ENCODE measurements around the gene NDNF.

DNA sequence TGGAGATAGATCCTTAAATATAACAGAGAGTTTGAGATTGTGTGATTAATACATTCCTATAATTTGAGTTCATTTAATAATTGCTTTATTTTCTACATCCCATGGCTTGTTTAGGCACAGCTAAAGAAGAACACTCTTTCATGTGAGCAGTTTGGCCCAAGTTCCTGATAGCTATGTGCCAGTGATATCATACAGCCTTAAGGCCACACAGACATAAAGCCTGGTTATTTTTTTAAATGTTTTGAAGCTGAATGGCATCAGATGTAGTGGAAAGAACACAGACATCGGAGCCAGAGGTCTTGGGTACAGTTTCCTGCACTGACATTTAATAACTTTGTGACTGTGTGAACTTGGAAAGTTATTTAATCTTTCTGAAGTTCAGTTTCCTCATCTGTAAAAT is 7.0 kb upstream of the NDNF start:
- TF ChIP-seq, protein P1, sequence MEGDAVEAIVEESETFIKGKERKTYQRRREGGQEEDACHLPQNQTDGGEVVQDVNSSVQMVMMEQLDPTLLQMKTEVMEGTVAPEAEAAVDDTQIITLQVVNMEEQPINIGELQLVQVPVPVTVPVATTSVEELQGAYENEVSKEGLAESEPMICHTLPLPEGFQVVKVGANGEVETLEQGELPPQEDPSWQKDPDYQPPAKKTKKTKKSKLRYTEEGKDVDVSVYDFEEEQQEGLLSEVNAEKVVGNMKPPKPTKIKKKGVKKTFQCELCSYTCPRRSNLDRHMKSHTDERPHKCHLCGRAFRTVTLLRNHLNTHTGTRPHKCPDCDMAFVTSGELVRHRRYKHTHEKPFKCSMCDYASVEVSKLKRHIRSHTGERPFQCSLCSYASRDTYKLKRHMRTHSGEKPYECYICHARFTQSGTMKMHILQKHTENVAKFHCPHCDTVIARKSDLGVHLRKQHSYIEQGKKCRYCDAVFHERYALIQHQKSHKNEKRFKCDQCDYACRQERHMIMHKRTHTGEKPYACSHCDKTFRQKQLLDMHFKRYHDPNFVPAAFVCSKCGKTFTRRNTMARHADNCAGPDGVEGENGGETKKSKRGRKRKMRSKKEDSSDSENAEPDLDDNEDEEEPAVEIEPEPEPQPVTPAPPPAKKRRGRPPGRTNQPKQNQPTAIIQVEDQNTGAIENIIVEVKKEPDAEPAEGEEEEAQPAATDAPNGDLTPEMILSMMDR (IDR thresholded peaks at IDR 0.05) = no peak
- TF ChIP-seq EZH2 (IDR thresholded peaks at IDR 0.05; ENCODE audit: borderline replicate concordance, insufficient read depth, low read depth, low read length, poor library complexity, severe bottlenecking) = no peak
